NK-92 (cell line): ENCODE data around the gene CDX2.
"Not testable (repeated sequence)": the region's sequence is repeated elsewhere in the genome, so short reads cannot be mapped to it uniquely, and the experiment has no call there.

Experiments used
- DNase-seq: peaks from one replicate; lab custom pipeline; 2025; ENCODE audit not compliant: unreplicated experiment; lab: John Stamatoyannopoulos, UW

CDX2 gene

GRCh38 chr13:27969082-27969865 is at the start of gene CDX2:
TSS of gene CDX2 (minus strand) at chr13:27969315. CDS start at chr13:27969006, 309 bp downstream.
- no peak for DNase-seq

- DNase-seq, result no peak
Measured at GRCh38 chr13:28014301-28014700, 45.2 kb upstream of the CDX2 start.

GRCh38 chr13:28013482-28013881 is 44.4 kb upstream of the CDX2 start:
- no peak for DNase-seq

GRCh38 chr13:28012896-28013295 is 43.8 kb upstream of the CDX2 start:
- no peak for DNase-seq

GRCh38 chr13:28012383-28012782 is 43.3 kb upstream of the CDX2 start:
- no peak for DNase-seq

- no peak for DNase-seq
Measured at GRCh38 chr13:28010046-28010445, 40.9 kb upstream of the CDX2 start.

- not testable (repeated sequence) for DNase-seq
Measured at GRCh38 chr13:28005016-28005415, 35.9 kb upstream of the CDX2 start.

- no peak for DNase-seq
Measured at GRCh38 chr13:28002886-28003698, 34.0 kb upstream of the CDX2 start.

GRCh38 chr13:28001837-28002473 is 32.8 kb upstream of the CDX2 start:
- no peak for DNase-seq

- no peak for DNase-seq
Measured at GRCh38 chr13:28001049-28001448, 31.9 kb upstream of the CDX2 start.

- no peak for DNase-seq
Measured at GRCh38 chr13:28000567-28000966, 31.5 kb upstream of the CDX2 start.

- DNase-seq, result no peak
Measured at GRCh38 chr13:27997904-27998522, 28.9 kb upstream of the CDX2 start.

GRCh38 chr13:27991881-27992280 is 22.8 kb upstream of the CDX2 start:
- DNase-seq, result no peak

- DNase-seq, result no peak
Measured at GRCh38 chr13:27988520-27988919, 19.4 kb upstream of the CDX2 start, which contains the start of gene URAD. TSS of gene URAD (minus strand) at chr13:27988693. CDS start at chr13:27988637, 56 bp downstream.

- DNase-seq, result no peak
Measured at GRCh38 chr13:27985600-27985999, 16.5 kb upstream of the CDX2 start.

GRCh38 chr13:27982361-27982760 is 13.2 kb upstream of the CDX2 start:
- no peak for DNase-seq

GRCh38 chr13:27981006-27981708 is 12.0 kb upstream of the CDX2 start:
- no peak for DNase-seq

GRCh38 chr13:27980280-27980998 is 11.3 kb upstream of the CDX2 start:
- DNase-seq, result no peak

- DNase-seq, result no peak
Measured at GRCh38 chr13:27979765-27980279, 10.7 kb upstream of the CDX2 start.
